GM23338 (cell line): Measurements from ENCODE around the gene CHKB. TPM values are rescaled to one million over a fixed set of nuclear protein-coding genes. Genes with fewer than 3 reads are reported as not detected.

ENCODE experiments used
- ATAC-seq: fragments of 200-7000 bp; cut with Tn5 transposase; 3 replicates; pipeline ENCODE4 v1.9.1; 2020
- DNase-seq: peaks from one replicate; pipeline ENCODE4 v3.0.0-alpha.2; 2015; ENCODE audit warnings: low spot score
- H2AFZ ChIP-seq: fragments of 200-600 bp; sonication (generic); 2 replicates; pipeline ENCODE4 v1.8.0; 2016; ENCODE audit warnings: antibody characterized with exemption, mild to moderate bottlenecking, moderate library complexity
- H3F3A ChIP-seq: fragments of 200-600 bp; sonication (generic); replicated peaks from 2 replicates; pipeline ENCODE4 v1.8.0; 2017; ENCODE audit warnings: antibody characterized with exemption, mixed run types, low read depth
- H3K27ac ChIP-seq: fragments of 200-600 bp; sonication (generic); 2 replicates; pipeline ENCODE4 v1.6.1; 2016; ENCODE audit warnings: low read depth
- H3K27me3 ChIP-seq: fragments of 200-600 bp; sonication (generic); 2 replicates; pipeline ENCODE4 v1.8.0; 2016; ENCODE audit warnings: mild to moderate bottlenecking, mixed run types, moderate library complexity; ENCODE audit not compliant: insufficient read depth
- H3K36me3 ChIP-seq: fragments of 200-600 bp; sonication (generic); 2 replicates; pipeline ENCODE4 v1.8.0; 2016; ENCODE audit warnings: mild to moderate bottlenecking; ENCODE audit not compliant: insufficient read depth
- H3K4me1 ChIP-seq: fragments of 200-600 bp; sonication (generic); 2 replicates; pipeline ENCODE4 v1.8.0; 2016; ENCODE audit warnings: mild to moderate bottlenecking, moderate library complexity; ENCODE audit not compliant: insufficient read depth
- H3K4me2 ChIP-seq: fragments of 200-600 bp; sonication (generic); 2 replicates; pipeline ENCODE4 v1.7.1; 2017; ENCODE audit warnings: mixed run types
- H3K4me3 ChIP-seq: fragments of 200-600 bp; sonication (generic); 2 replicates; pipeline ENCODE4 v1.6.1; 2016; ENCODE audit warnings: mixed run types
- H3K79me2 ChIP-seq: fragments of 200-600 bp; sonication (generic); replicated peaks from 2 replicates; pipeline ENCODE4 v1.8.0; 2017; ENCODE audit warnings: mild to moderate bottlenecking; ENCODE audit not compliant: insufficient read depth
- H3K9me2 ChIP-seq: fragments of 200-600 bp; sonication (generic); 2 replicates; pipeline ENCODE4 v1.8.0; 2017; ENCODE audit not compliant: insufficient read depth
- H4K20me1 ChIP-seq: fragments of 200-600 bp; sonication (generic); replicated peaks from 2 replicates; pipeline ENCODE4 v1.8.0; 2017; ENCODE audit warnings: mild to moderate bottlenecking; ENCODE audit not compliant: insufficient read depth
- H3K27ac Mint-ChIP-seq: 2 replicates; pipeline ENCODE4 v1.8.0; 2020; ENCODE audit warnings: inconsistent platforms, mild to moderate bottlenecking, moderate library complexity, mixed read lengths
- H3K27me3 Mint-ChIP-seq: 3 replicates; pipeline ENCODE4 v1.8.0; 2022; ENCODE audit warnings: low read depth, mild to moderate bottlenecking, moderate library complexity, mixed read lengths, inconsistent platforms; ENCODE audit not compliant: insufficient read depth, poor library complexity
- H3K36me3 Mint-ChIP-seq: 3 replicates; pipeline ENCODE4 v1.8.0; 2021; ENCODE audit warnings: low read depth, mild to moderate bottlenecking, inconsistent platforms, moderate library complexity, mixed read lengths
- H3K4me1 Mint-ChIP-seq: 3 replicates; pipeline ENCODE4 v1.8.0; 2020; ENCODE audit warnings: mild to moderate bottlenecking, inconsistent platforms, mixed read lengths
- H3K4me3 Mint-ChIP-seq: 3 replicates; pipeline ENCODE4 v1.8.0; 2021; ENCODE audit warnings: moderate library complexity, mild to moderate bottlenecking, inconsistent platforms, mixed read lengths
- H3K9me3 Mint-ChIP-seq: 3 replicates; pipeline ENCODE4 v1.8.0; 2020; ENCODE audit warnings: moderate library complexity, mild to moderate bottlenecking, inconsistent platforms, mixed read lengths
- CREB1 ChIP-seq: fragments of 250-450 bp; sonication (Bioruptor Pico); IDR thresholded peaks from 2 replicates; pipeline ENCODE4 v1.5.0; 2020; ENCODE audit warnings: low read depth, mild to moderate bottlenecking, moderate library complexity
- EZH2phosphoT487 ChIP-seq: fragments of 200-600 bp; sonication (generic); IDR thresholded peaks from one replicate; pipeline ENCODE4 v1.8.1; 2018; ENCODE audit warnings: antibody characterized with exemption; ENCODE audit not compliant: unreplicated experiment
- POLR2AphosphoS5 ChIP-seq: IDR thresholded peaks from 2 replicates; pipeline ENCODE4 v1.6.1; 2016; ENCODE audit warnings: antibody characterized with exemption, low read depth
- STAT1 ChIP-seq: IDR thresholded peaks from one replicate; pipeline ENCODE4 v1.6.1; 2016; ENCODE audit warnings: antibody characterized with exemption; ENCODE audit not compliant: unreplicated experiment
- polyA plus RNA-seq: library from polyadenylated mRNA; unstranded; fragments of >200 nt; fragmentation: Nextera tagmentation; extraction: Ambion mirVana; gene quantifications from 2 replicates; pipeline ENCODE4 v1.2.1, GENCODE V29; 2016
- total RNA-seq: library from RNA; depleted of rRNA; stranded (reverse); fragments of >200 nt; shearing (Covaris generic); gene quantifications from 2 replicates; pipeline ENCODE4 v1.2.3, GENCODE V29; 2014
- TF ChIP-seq, protein P1 (sequence below): fragments of 250-450 bp; sonication (Bioruptor Pico); IDR thresholded peaks from 2 replicates; pipeline ENCODE4 v1.5.0; 2020; ENCODE audit warnings: mild to moderate bottlenecking, moderate library complexity

Gene CHKB
- total and polyA plus RNA-seq, 2 experiments from 2014 or later: 51.2 to 61.6 TPM

DNA sequence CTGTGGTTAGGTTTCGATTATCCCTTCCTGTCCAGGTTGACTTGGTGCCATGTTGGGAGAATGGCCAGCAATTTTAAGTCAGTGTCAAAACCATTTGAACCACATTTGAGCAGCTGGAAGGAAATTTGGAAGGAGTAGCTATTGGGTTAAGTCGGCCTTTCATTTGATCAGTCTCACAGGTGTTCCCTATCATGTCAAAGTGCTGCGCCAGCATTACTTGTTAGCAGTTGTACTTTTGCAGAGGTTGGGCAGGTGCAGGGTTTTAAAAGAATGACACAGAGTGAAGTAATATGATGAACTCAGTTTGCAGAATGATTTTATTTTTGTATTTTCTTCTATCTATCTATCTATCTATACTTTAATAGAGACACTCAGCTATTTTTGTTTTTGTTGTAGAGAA, 46.4 kb downstream of the CHKB start (continued):
- TF ChIP-seq, protein P1, sequence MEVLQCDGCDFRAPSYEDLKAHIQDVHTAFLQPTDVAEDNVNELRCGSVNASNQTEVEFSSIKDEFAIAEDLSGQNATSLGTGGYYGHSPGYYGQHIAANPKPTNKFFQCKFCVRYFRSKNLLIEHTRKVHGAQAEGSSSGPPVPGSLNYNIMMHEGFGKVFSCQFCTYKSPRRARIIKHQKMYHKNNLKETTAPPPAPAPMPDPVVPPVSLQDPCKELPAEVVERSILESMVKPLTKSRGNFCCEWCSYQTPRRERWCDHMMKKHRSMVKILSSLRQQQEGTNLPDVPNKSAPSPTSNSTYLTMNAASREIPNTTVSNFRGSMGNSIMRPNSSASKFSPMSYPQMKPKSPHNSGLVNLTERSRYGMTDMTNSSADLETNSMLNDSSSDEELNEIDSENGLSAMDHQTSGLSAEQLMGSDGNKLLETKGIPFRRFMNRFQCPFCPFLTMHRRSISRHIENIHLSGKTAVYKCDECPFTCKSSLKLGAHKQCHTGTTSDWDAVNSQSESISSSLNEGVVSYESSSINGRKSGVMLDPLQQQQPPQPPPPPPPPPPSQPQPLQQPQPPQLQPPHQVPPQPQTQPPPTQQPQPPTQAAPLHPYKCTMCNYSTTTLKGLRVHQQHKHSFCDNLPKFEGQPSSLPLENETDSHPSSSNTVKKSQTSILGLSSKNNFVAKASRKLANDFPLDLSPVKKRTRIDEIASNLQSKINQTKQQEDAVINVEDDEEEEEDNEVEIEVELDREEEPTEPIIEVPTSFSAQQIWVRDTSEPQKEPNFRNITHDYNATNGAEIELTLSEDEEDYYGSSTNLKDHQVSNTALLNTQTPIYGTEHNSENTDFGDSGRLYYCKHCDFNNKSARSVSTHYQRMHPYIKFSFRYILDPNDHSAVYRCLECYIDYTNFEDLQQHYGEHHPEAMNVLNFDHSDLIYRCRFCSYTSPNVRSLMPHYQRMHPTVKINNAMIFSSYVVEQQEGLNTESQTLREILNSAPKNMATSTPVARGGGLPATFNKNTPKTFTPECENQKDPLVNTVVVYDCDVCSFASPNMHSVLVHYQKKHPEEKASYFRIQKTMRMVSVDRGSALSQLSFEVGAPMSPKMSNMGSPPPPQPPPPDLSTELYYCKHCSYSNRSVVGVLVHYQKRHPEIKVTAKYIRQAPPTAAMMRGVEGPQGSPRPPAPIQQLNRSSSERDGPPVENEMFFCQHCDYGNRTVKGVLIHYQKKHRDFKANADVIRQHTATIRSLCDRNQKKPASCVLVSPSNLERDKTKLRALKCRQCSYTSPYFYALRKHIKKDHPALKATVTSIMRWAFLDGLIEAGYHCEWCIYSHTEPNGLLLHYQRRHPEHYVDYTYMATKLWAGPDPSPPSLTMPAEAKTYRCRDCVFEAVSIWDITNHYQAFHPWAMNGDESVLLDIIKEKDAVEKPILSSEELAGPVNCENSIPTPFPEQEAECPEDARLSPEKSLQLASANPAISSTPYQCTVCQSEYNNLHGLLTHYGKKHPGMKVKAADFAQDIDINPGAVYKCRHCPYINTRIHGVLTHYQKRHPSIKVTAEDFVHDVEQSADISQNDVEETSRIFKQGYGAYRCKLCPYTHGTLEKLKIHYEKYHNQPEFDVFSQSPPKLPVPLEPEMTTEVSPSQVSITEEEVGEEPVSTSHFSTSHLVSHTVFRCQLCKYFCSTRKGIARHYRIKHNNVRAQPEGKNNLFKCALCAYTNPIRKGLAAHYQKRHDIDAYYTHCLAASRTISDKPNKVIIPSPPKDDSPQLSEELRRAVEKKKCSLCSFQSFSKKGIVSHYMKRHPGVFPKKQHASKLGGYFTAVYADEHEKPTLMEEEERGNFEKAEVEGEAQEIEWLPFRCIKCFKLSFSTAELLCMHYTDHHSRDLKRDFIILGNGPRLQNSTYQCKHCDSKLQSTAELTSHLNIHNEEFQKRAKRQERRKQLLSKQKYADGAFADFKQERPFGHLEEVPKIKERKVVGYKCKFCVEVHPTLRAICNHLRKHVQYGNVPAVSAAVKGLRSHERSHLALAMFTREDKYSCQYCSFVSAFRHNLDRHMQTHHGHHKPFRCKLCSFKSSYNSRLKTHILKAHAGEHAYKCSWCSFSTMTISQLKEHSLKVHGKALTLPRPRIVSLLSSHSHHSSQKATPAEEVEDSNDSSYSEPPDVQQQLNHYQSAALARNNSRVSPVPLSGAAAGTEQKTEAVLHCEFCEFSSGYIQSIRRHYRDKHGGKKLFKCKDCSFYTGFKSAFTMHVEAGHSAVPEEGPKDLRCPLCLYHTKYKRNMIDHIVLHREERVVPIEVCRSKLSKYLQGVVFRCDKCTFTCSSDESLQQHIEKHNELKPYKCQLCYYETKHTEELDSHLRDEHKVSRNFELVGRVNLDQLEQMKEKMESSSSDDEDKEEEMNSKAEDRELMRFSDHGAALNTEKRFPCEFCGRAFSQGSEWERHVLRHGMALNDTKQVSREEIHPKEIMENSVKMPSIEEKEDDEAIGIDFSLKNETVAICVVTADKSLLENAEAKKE: no peak
- no peak for TF ChIP-seq STAT1
- no peak for TF ChIP-seq CREB1 (CRISPR knock-in tag)
- TF ChIP-seq POLR2AphosphoS5: no peak

DNA sequence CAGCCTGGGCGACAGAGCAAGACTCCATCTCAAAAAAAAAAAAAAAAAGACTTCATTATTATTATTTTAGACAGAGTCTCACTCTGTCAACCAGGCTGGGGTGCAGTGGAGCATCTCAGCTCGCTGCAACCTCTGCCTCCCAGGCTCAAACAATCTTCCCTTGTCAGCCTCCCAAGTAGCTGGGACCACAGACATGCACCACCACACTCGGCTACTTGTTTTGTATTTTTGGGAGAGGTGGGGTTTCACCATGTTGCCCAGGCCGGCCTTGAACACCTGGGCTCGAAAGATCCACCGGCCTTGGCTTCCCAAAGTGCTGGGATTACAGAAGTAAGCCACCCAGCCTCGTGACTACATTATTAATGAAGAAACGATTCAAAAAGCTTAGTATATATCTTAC, 47.5 kb downstream of the CHKB start:
- Mint-ChIP-seq H3K27me3 (peaks cover 48% of the 10 kb centered on the region), H3K4me1 (peaks cover 4% of the 10 kb centered on the region; the same call in 1 of the 3 replicates), H3K27ac (no peak overlapping the region), H3K4me3 (no peak overlapping the region), H3K36me3 (no peaks in the 10 kb centered on the region), H3K9me3 (no peaks in the 10 kb centered on the region)
- 0 out of 2 replicates have a peak, but pooled peaks cover 4% of the 10 kb centered on the region for H3K4me1 ChIP-seq
- H3K4me3 ChIP-seq: no peak overlapping the region
- no peak overlapping the region for H2AFZ ChIP-seq
- ATAC-seq (no peak), DNase-seq (no peak)
- H3K79me2 ChIP-seq: no peaks in the 10 kb centered on the region
- H3F3A ChIP-seq: no peaks in the 10 kb centered on the region
- H3K27ac ChIP-seq: no peak overlapping the region
- H3K9me2 ChIP-seq: no peaks in the 10 kb centered on the region
- no peaks in the 10 kb centered on the region for H3K36me3 ChIP-seq
- H3K27me3 ChIP-seq: peaks cover 47% of the 10 kb centered on the region
- TF ChIP-seq POLR2AphosphoS5 (no peak), EZH2phosphoT487 (no peak)
- TF ChIP-seq, protein P1: no peak
- H3K4me2 ChIP-seq: no peak overlapping the region
- no peaks in the 10 kb centered on the region; the same call in 1 of the 2 replicates for H4K20me1 ChIP-seq
